Sigmoid colon (tissue), 4 donors: ENCODE measurements around the gene NRAP.

Source experiments
- EP300 ChIP-seq, 4 donors: sonication (generic); formaldehyde crosslinking; IDR thresholded peaks; one replicate each; pipeline ENCODE4 v1.6.1; 2017; ENCODE audit warnings: antibody characterized with exemption in 4 of 4
- POLR2A ChIP-seq, 2 donors: fragments of 450-650 bp; IDR thresholded peaks; one replicate each; pipeline ENCODE4 v1.6.1; 2016; ENCODE audit warnings: antibody characterized with exemption in 2 of 2, mild to moderate bottlenecking in 2 of 2, moderate library complexity in 2 of 2
- POLR2AphosphoS5 ChIP-seq, 4 donors: sonication (generic); formaldehyde crosslinking; IDR thresholded peaks; one replicate each; pipeline ENCODE4 v1.6.1; 2017; ENCODE audit warnings: antibody characterized with exemption in 4 of 4
- TF ChIP-seq, protein P1 (sequence below), 4 experiments: fragments of 450-650 bp in 3 of 4; fragments of 200-600 bp in 1 of 4; IDR thresholded peaks; one replicate each; pipeline ENCODE4 v1.5.1; 2016 to 2019; ENCODE audit warnings: antibody characterized with exemption in 4 of 4, mild to moderate bottlenecking in 3 of 4, moderate library complexity in 2 of 4

- TF ChIP-seq, protein P1, sequence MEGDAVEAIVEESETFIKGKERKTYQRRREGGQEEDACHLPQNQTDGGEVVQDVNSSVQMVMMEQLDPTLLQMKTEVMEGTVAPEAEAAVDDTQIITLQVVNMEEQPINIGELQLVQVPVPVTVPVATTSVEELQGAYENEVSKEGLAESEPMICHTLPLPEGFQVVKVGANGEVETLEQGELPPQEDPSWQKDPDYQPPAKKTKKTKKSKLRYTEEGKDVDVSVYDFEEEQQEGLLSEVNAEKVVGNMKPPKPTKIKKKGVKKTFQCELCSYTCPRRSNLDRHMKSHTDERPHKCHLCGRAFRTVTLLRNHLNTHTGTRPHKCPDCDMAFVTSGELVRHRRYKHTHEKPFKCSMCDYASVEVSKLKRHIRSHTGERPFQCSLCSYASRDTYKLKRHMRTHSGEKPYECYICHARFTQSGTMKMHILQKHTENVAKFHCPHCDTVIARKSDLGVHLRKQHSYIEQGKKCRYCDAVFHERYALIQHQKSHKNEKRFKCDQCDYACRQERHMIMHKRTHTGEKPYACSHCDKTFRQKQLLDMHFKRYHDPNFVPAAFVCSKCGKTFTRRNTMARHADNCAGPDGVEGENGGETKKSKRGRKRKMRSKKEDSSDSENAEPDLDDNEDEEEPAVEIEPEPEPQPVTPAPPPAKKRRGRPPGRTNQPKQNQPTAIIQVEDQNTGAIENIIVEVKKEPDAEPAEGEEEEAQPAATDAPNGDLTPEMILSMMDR (IDR thresholded peaks at IDR 0.05), result no peak
- TF ChIP-seq EP300 (IDR thresholded peaks at IDR 0.05) (no peak), POLR2A (IDR thresholded peaks at IDR 0.05) (no peak), POLR2AphosphoS5 (IDR thresholded peaks at IDR 0.05) (peak in 3 of 4 donors; percentile 21 to 55 (median 40))
Measured at GRCh38 chr10:113709221-113709838, 45.5 kb upstream of the NRAP start.
